ENCODE results near the gene CXCR1.
"Not testable (repeated sequence)": the region's sequence is repeated elsewhere in the genome, so short reads cannot be mapped to it uniquely, and the experiment has no call there.

Gene CXCR1

GRCh38 chr2:218166791-218167190, at the start of gene CXCR1:
CXCR1 (minus strand) TSS chr2:218166962; CDS start chr2:218165211, 1,751 bp downstream.
- no peak for DNase-seq

- no peak for DNase-seq
These were observed 49.5 kb upstream of the CXCR1 start for GRCh38 chr2:218216336-218216673.

GRCh38 chr2:218214116-218214515, 47.4 kb upstream of the CXCR1 start:
- DNase-seq = no peak

GRCh38 chr2:218209078-218209477, 42.3 kb upstream of the CXCR1 start:
- DNase-seq = no peak

GRCh38 chr2:218202266-218202665, 35.5 kb upstream of the CXCR1 start:
- DNase-seq = no peak

- no peak for DNase-seq
These were observed 30.2 kb upstream of the CXCR1 start for GRCh38 chr2:218196974-218197373.

GRCh38 chr2:218194880-218195279, 28.1 kb upstream of the CXCR1 start:
- DNase-seq = no peak

- DNase-seq = no peak
These were observed 26.9 kb upstream of the CXCR1 start for GRCh38 chr2:218193701-218194100.

GRCh38 chr2:218192902-218193430, 26.2 kb upstream of the CXCR1 start:
- DNase-seq = no peak

- no peak for DNase-seq
These were observed 21.8 kb upstream of the CXCR1 start for GRCh38 chr2:218188528-218188927.

- no peak for DNase-seq
These were observed 20.7 kb upstream of the CXCR1 start for GRCh38 chr2:218187296-218188015.

- DNase-seq = no peak
These were observed 20.1 kb upstream of the CXCR1 start for GRCh38 chr2:218186876-218187275.

GRCh38 chr2:218186355-218186766, 19.6 kb upstream of the CXCR1 start:
- peak; percentile 29 for DNase-seq

GRCh38 chr2:218184331-218184730, 17.6 kb upstream of the CXCR1 start:
- DNase-seq = no peak

- no peak for DNase-seq
These were observed 13.8 kb upstream of the CXCR1 start for GRCh38 chr2:218180467-218181114.

GRCh38 chr2:218179782-218180181, 13.0 kb upstream of the CXCR1 start:
- no peak for DNase-seq

- DNase-seq = no peak
These were observed 6.1 kb upstream of the CXCR1 start for GRCh38 chr2:218172845-218173244.

- DNase-seq = not testable (repeated sequence)
These were observed 5.0 kb upstream of the CXCR1 start for GRCh38 chr2:218171744-218172143.

GRCh38 chr2:218169757-218170546, 3.2 kb upstream of the CXCR1 start:
- DNase-seq = no peak

GRCh38 chr2:218168635-218169462, 2.1 kb upstream of the CXCR1 start:
- DNase-seq = peak; percentile 3

- no peak for DNase-seq
These were observed 1.3 kb upstream of the CXCR1 start for GRCh38 chr2:218168016-218168415.

GRCh38 chr2:218162814-218163213, 3.9 kb downstream of the CXCR1 start:
- DNase-seq = no peak

- no peak for DNase-seq
These were observed 5.1 kb downstream of the CXCR1 start for GRCh38 chr2:218161644-218162043.

Measured in NCI-H1092 treated with DMSO at 0.1 percent for 48 hours (cell line).